Inflammatory macrophage treated with lipopolysaccharide for 4 hours (primary cell): ENCODE data around the gene SOX2.
A peak's percentile ranks its signal among the peaks of the same experiment; 100 is the strongest.

Experiments
- DNase-seq: peaks from one replicate; pipeline ENCODE4 v3.0.0-alpha.2; 2020

Gene SOX2

GRCh38 chr3:181705086-181705480, 6.6 kb upstream of the SOX2 start:
- no peak for DNase-seq

DNA sequence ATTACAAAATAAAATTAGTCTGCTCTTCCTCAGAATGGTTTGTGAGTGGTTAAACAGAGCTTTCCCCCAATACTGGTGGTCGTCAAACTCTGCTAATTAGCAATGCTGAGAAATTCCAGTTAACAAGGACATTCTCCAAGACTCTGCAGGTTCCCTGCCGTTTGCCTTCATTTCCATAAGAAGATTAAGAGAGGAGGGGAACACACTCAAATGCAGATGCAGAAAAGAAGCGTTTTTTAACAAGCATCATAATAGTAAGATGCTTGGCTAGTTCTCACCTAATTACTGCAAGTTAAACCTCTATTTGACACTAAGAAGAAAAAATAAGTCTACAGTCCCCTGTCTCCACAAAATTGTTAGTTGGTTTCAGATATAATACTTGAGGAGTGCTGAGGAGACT, 3.7 kb upstream of the SOX2 start:
- no peak for DNase-seq

- peak; percentile 50 for DNase-seq
Observed at GRCh38 chr3:181709537-181710279, 2.0 kb upstream of the SOX2 start.

DNA sequence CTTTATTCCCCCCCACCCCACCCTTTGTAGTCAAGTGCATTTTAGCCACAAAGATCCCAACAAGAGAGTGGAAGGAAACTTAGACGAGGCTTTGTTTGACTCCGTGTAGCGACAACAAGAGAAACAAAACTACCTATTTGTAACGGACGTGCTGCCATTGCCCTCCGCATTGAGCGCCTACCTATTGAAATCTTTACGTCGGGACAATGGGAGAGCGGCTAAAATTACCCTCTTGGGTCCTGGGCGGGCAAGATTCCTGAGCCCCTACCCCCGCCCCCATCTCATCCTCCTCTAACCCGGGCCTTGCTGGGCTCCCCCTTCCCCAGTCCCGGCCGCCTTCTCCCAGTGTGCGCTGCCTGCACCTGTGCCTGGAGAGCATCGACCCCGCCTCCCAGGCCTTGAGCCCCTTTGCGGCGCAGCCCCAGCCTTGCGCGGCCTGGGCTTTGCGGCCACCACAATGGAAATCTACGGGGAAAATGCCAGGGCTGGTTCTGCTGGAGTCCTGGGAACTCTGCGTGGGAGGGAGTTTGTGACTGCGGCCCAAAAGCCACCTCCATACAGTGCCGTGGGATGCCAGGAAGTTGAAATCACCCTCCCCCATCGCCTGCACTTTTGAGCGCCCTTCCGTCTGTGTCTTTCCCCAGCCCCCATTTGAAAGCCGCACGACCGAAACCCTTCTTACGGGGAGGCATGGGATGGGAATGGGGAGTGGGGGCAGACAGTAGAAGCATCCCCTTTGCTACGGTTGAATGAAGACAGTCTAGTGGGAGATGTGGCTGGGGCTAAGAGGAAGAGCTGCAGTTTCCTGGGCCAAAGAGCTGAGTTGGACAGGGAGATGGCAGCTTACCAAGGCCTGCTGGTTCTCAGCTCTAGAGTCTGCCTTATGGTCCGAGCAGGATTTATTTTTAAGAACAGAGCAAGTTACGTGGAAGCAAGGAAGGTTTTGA, 1.1 kb upstream of the SOX2 start:
- no peak for DNase-seq

DNA sequence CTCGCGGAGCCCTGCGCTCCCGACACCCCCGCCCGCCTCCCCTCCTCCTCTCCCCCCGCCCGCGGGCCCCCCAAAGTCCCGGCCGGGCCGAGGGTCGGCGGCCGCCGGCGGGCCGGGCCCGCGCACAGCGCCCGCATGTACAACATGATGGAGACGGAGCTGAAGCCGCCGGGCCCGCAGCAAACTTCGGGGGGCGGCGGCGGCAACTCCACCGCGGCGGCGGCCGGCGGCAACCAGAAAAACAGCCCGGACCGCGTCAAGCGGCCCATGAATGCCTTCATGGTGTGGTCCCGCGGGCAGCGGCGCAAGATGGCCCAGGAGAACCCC, 464 bp downstream of the SOX2 start:
- no peak for DNase-seq

DNA sequence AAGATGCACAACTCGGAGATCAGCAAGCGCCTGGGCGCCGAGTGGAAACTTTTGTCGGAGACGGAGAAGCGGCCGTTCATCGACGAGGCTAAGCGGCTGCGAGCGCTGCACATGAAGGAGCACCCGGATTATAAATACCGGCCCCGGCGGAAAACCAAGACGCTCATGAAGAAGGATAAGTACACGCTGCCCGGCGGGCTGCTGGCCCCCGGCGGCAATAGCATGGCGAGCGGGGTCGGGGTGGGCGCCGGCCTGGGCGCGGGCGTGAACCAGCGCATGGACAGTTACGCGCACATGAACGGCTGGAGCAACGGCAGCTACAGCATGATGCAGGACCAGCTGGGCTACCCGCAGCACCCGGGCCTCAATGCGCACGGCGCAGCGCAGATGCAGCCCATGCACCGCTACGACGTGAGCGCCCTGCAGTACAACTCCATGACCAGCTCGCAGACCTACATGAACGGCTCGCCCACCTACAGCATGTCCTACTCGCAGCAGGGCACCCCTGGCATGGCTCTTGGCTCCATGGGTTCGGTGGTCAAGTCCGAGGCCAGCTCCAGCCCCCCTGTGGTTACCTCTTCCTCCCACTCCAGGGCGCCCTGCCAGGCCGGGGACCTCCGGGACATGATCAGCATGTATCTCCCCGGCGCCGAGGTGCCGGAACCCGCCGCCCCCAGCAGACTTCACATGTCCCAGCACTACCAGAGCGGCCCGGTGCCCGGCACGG, 991 bp downstream of the SOX2 start:
- DNase-seq = no peak

DNA sequence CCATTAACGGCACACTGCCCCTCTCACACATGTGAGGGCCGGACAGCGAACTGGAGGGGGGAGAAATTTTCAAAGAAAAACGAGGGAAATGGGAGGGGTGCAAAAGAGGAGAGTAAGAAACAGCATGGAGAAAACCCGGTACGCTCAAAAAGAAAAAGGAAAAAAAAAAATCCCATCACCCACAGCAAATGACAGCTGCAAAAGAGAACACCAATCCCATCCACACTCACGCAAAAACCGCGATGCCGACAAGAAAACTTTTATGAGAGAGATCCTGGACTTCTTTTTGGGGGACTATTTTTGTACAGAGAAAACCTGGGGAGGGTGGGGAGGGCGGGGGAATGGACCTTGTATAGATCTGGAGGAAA, 1.5 kb downstream of the SOX2 start:
- no peak for DNase-seq

DNA sequence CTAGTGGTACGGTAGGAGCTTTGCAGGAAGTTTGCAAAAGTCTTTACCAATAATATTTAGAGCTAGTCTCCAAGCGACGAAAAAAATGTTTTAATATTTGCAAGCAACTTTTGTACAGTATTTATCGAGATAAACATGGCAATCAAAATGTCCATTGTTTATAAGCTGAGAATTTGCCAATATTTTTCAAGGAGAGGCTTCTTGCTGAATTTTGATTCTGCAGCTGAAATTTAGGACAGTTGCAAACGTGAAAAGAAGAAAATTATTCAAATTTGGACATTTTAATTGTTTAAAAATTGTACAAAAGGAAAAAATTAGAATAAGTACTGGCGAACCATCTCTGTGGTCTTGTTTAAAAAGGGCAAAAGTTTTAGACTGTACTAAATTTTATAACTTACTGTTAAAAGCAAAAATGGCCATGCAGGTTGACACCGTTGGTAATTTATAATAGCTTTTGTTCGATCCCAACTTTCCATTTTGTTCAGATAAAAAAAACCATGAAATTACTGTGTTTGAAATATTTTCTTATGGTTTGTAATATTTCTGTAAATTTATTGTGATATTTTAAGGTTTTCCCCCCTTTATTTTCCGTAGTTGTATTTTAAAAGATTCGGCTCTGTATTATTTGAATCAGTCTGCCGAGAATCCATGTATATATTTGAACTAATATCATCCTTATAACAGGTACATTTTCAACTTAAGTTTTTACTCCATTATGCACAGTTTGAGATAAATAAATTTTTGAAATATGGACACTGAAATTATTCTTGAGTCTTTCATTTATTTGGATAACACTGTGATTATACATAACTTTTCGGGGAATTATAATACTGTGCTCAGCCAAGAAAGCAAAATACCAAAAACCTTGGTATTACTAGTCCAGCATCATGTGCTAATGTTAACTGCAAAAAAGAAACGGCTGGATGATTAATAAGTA, 2.2 kb downstream of the SOX2 start:
- no peak for DNase-seq

DNA sequence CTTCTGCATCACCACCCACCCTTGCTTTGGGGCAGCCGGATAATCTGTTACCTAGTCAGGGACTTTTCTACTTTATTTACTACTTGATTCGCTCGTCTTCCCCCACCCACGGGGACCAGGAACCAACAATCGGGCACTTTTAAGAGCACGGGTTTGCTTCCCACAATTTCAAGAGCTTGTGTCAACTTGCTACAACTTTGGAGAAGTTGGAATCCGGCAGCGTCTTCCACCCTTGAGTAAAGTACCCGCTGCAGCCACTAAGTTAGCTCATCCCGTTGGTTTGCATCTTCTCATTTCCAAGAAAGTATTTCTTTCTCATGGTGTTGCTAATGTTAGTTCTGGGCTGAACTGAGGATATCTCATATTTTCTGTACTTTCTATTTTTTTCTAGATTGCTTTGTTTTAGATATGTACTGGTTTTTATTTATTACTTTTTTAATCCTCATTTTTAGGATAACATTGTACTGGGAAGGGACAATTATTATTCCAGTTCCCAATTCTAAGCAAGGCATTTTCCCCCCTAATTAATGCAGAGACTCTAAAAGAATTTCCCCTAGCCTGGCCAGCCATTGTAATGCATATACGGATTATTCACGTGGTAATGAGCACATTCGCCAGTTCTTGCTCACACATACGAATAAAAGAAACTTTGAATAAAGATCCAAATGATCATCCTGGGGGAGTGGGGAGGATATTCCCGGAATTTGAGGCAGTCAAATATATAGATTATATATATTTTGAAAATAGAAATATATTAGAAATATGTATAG, 4.0 kb downstream of the SOX2 start:
- DNase-seq = no peak

GRCh38 chr3:181716966-181717365, 5.2 kb downstream of the SOX2 start:
- DNase-seq = no peak

- no peak for DNase-seq
Observed at GRCh38 chr3:181717549-181718171, 5.9 kb downstream of the SOX2 start.

DNA sequence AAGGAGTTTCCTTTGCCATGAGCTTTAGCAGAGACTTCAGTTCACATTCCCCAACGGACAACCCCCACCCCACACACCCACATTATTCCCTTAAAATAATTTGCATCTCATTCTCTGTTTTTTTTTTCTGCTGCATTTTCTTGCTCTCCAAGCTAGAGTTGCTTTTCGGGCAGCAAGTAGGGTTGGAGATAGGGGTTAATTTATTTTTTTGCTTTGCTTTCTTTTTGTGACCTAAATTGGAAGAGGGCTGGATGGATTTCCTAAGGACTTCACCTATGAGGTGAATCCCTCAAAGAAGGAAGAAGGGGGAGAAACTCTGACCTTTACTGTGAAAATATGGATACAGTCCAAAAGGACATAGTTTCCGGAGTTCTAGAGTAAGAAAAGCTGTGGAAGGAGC, 6.6 kb downstream of the SOX2 start:
- no peak for DNase-seq

- no peak for DNase-seq
Observed at GRCh38 chr3:181718987-181719911, 7.5 kb downstream of the SOX2 start.

DNA sequence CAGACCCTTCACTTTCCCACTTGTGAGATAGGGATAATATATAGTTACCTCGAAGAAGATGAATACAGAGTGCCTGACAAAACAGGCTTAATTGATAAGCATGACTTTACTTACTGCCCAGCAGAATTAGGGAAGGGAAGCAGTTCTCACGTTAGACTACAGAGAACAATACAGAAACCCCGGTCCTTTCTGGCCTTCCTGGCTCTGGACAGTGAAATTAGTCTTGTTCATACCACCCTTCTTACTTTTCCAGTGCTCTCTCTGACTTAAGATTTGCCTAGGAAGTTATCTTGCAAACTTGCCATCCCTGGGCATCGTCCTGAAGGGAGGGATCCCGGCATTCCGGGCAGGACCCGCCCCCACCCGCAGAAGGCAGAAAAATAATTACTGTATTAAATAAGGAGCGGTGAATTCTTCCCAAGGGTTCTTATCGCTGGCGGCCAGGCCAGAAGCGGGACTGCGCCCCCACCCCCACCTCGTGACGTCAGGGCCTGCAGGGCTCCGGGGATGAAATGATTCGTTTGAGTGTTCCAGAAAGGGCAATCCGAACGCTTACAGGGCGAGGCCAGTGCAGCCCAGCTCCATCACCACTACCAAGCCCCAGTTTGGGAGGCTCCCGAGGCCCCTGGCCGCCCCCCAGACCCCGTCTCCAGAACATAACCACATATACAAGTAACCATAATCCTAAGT, 8.4 kb downstream of the SOX2 start:
- no peak for DNase-seq

- DNase-seq = no peak
Observed at GRCh38 chr3:181721046-181721875, 9.5 kb downstream of the SOX2 start.

GRCh38 chr3:181722156-181722555, 10.4 kb downstream of the SOX2 start:
- DNase-seq = no peak

DNA sequence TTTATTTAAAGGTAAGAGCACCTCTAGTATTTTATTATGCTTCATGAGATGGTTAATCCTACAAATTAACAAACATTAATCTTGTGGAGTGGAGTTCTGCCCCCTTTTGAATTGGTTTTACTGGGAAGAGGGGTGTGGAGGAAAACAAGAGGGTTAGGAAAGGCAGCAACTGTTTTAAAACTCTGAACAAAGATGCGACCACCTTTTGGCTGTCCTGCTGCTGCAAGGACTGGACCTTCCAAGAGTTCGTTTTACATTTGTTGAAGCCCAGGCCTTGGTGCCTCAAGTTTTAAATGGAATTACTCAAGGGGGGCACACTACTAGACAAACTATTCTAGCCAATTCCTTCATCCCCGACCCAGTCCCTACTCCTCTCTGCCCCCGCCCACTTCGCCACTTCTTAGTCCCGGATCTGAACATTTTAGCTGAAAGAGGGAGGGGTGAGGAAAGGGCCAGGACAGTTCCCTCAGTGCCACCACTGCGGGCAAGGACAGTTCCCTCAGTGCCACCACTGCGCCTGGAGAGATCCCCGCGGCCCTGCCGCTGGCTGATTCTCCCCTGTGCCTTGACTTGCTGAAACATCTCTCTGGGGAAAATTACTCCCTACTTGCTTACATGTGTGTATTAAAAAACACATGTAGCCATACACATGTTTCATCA, 11.2 kb downstream of the SOX2 start:
- DNase-seq = no peak

- DNase-seq = no peak
Observed at GRCh38 chr3:181723625-181724191, 12.0 kb downstream of the SOX2 start.
